Activated naive CD4-positive, alpha-beta T cell treated with anti-CD3 and anti-CD28 coated beads, Interleukin-2, amount 10 ng/mL, durations not matched to agents 7 days and 5 days (primary cell): ENCODE measurements around the gene LAMB3.

Experiments
- CTCF ChIA-PET: fragments of 350-600 bp; sonication (Branson Sonifier 250); formaldehyde crosslinking; loops from one replicate; lab custom pipeline; 2021; ENCODE audit warnings: antibody characterized with exemption; lab: Charles Lee
- DNase-seq: peaks from one replicate; pipeline ENCODE4 v3.0.0-alpha.2; 2020
- H3K27ac Mint-ChIP-seq: one replicate; pipeline ENCODE4 v1.8.0; 2021; ENCODE audit warnings: mild to moderate bottlenecking, moderate library complexity, mixed read lengths
- H3K27me3 Mint-ChIP-seq: one replicate; pipeline ENCODE4 v1.8.0; 2021; ENCODE audit warnings: mild to moderate bottlenecking, mixed read lengths
- H3K36me3 Mint-ChIP-seq: one replicate; pipeline ENCODE4 v1.8.0; 2021; ENCODE audit warnings: mixed read lengths
- H3K4me1 Mint-ChIP-seq: one replicate; pipeline ENCODE4 v1.8.0; 2021; ENCODE audit warnings: mixed read lengths
- H3K4me3 Mint-ChIP-seq: one replicate; pipeline ENCODE4 v1.8.0; 2021; ENCODE audit warnings: mild to moderate bottlenecking, moderate library complexity, mixed read lengths
- H3K9me3 Mint-ChIP-seq: one replicate; pipeline ENCODE4 v1.8.0; 2021; ENCODE audit warnings: mixed read lengths

Gene LAMB3

GRCh38 chr1:209585672-209586071 is 66.6 kb downstream of the LAMB3 start:
- CTCF ChIA-PET, result interaction anchor here (0.6 to 5.5 kb wide), 9 partner anchors 8 to 162 kb away, joined by 3 to 24 read pairs (median 5); no protein-coding TSS in a partner anchor
- peak; percentile 40 for DNase-seq
- peaks cover 2% of the 10 kb centered on the region for H3K4me1 Mint-ChIP-seq
- H3K9me3 Mint-ChIP-seq, result no peaks in the 10 kb centered on the region
- peaks cover 16% of the 10 kb centered on the region for H3K27me3 Mint-ChIP-seq
- H3K27ac Mint-ChIP-seq, result no peak overlapping the region
- H3K36me3 Mint-ChIP-seq, result no peaks in the 10 kb centered on the region
- no peak overlapping the region for H3K4me3 Mint-ChIP-seq

GRCh38 chr1:209585197-209585596 is 67.0 kb downstream of the LAMB3 start:
- no peak overlapping the region for H3K27ac Mint-ChIP-seq
- H3K27me3 Mint-ChIP-seq, result peaks cover 11% of the 10 kb centered on the region
- H3K4me1 Mint-ChIP-seq, result peaks cover 2% of the 10 kb centered on the region
- no peaks in the 10 kb centered on the region for H3K36me3 Mint-ChIP-seq
- CTCF ChIA-PET, result interaction anchor here (1.1 to 5.5 kb wide), 6 partner anchors 8 to 163 kb away, joined by 3 to 24 read pairs (median 7); no protein-coding TSS in a partner anchor
- no peaks in the 10 kb centered on the region for H3K9me3 Mint-ChIP-seq
- H3K4me3 Mint-ChIP-seq, result no peak overlapping the region
- no peak for DNase-seq

GRCh38 chr1:209584231-209584672 is 68.0 kb downstream of the LAMB3 start:
- Mint-ChIP-seq H3K9me3 (no peaks in the 10 kb centered on the region), H3K27me3 (peaks cover 3% of the 10 kb centered on the region), H3K27ac (no peak overlapping the region), H3K4me1 (peaks cover 2% of the 10 kb centered on the region), H3K4me3 (no peak overlapping the region), H3K36me3 (no peaks in the 10 kb centered on the region)
- DNase-seq, result no peak
- CTCF ChIA-PET, result interaction anchor here (1.0 to 5.5 kb wide), 9 partner anchors 9 to 164 kb away, joined by 3 to 24 read pairs (median 5); no protein-coding TSS in a partner anchor

- H3K4me1 Mint-ChIP-seq, result peaks cover 2% of the 10 kb centered on the region
- H3K27ac Mint-ChIP-seq, result no peak within 1 kb of the TSS
- H3K4me3 Mint-ChIP-seq, result no peak within 1 kb of the TSS
- no peak for DNase-seq
- no peaks in the 10 kb centered on the region for H3K36me3 Mint-ChIP-seq
- no peaks in the 10 kb centered on the region for H3K9me3 Mint-ChIP-seq
- H3K27me3 Mint-ChIP-seq, result no peaks in the 10 kb centered on the region
- CTCF ChIA-PET, result interaction anchor here (0.5 to 5.5 kb wide), 9 partner anchors 9 to 318 kb away, joined by 3 to 24 read pairs (median 4); no protein-coding TSS in a partner anchor
These were observed 68.8 kb downstream of the LAMB3 start, which contains the start of gene CAMK1G for GRCh38 chr1:209583408-209583807. Gene CAMK1G (plus strand): TSS chr1:209583714. CDS start chr1:209594984, 11,270 bp downstream.

GRCh38 chr1:209580577-209580976 is 71.6 kb downstream of the LAMB3 start:
- H3K9me3 Mint-ChIP-seq, result no peaks in the 10 kb centered on the region
- no peak overlapping the region for H3K27ac Mint-ChIP-seq
- H3K4me3 Mint-ChIP-seq, result no peak overlapping the region
- CTCF ChIA-PET, result interaction anchor here (1.1 kb wide), 1 partner anchor 11 kb away, joined by 3 read pairs; no protein-coding TSS in a partner anchor
- H3K27me3 Mint-ChIP-seq, result peaks cover 15% of the 10 kb centered on the region
- no peaks in the 10 kb centered on the region for H3K4me1 Mint-ChIP-seq
- no peaks in the 10 kb centered on the region for H3K36me3 Mint-ChIP-seq
- no peak for DNase-seq

- DNase-seq, result no peak
- Mint-ChIP-seq H3K9me3 (no peaks in the 10 kb centered on the region), H3K4me1 (no peaks in the 10 kb centered on the region), H3K27ac (no peak overlapping the region), H3K27me3 (peaks cover 35% of the 10 kb centered on the region), H3K4me3 (no peak overlapping the region), H3K36me3 (no peaks in the 10 kb centered on the region)
- CTCF ChIA-PET, result interaction anchor here (0.9 to 4.9 kb wide), 14 partner anchors 8 to 191 kb away, joined by 3 to 40 read pairs (median 6); no protein-coding TSS in a partner anchor
These were observed 74.9 kb downstream of the LAMB3 start for GRCh38 chr1:209577346-209577745.

GRCh38 chr1:209576392-209577197 is 75.6 kb downstream of the LAMB3 start:
- H3K36me3 Mint-ChIP-seq, result no peaks in the 10 kb centered on the region
- no peaks in the 10 kb centered on the region for H3K4me1 Mint-ChIP-seq
- H3K27ac Mint-ChIP-seq, result no peak overlapping the region
- H3K9me3 Mint-ChIP-seq, result no peaks in the 10 kb centered on the region
- CTCF ChIA-PET, result interaction anchor here (0.9 to 4.9 kb wide), 19 partner anchors 9 to 246 kb away, joined by 3 to 40 read pairs (median 5); no protein-coding TSS in a partner anchor
- H3K27me3 Mint-ChIP-seq, result peaks cover 41% of the 10 kb centered on the region
- H3K4me3 Mint-ChIP-seq, result no peak overlapping the region
- peak; percentile 80 for DNase-seq

GRCh38 chr1:209570743-209571142 is 81.5 kb downstream of the LAMB3 start:
- no peak overlapping the region for H3K4me3 Mint-ChIP-seq
- H3K27ac Mint-ChIP-seq, result no peak overlapping the region
- H3K27me3 Mint-ChIP-seq, result peaks cover 65% of the 10 kb centered on the region
- H3K9me3 Mint-ChIP-seq, result no peaks in the 10 kb centered on the region
- CTCF ChIA-PET, result interaction anchor here (1.4 to 6.5 kb wide), 7 partner anchors 9 to 179 kb away, joined by 3 to 52 read pairs (median 6); no protein-coding TSS in a partner anchor
- peaks cover 10% of the 10 kb centered on the region for H3K4me1 Mint-ChIP-seq
- DNase-seq, result no peak
- H3K36me3 Mint-ChIP-seq, result no peaks in the 10 kb centered on the region

- peak; percentile 85 for DNase-seq
- Mint-ChIP-seq H3K27ac (no peak overlapping the region), H3K4me3 (peak overlapping the region; percentile 1), H3K36me3 (no peaks in the 10 kb centered on the region), H3K27me3 (peaks cover 64% of the 10 kb centered on the region), H3K4me1 (peaks cover 10% of the 10 kb centered on the region), H3K9me3 (no peaks in the 10 kb centered on the region)
- CTCF ChIA-PET, result interaction anchor here (0.7 to 6.5 kb wide), 24 partner anchors 8 to 284 kb away, joined by 3 to 52 read pairs (median 4); partner anchors contain the start of gene CAMK1G
These were observed 82.6 kb downstream of the LAMB3 start for GRCh38 chr1:209569455-209570207.

GRCh38 chr1:209567698-209568175 is 84.5 kb downstream of the LAMB3 start:
- H3K27me3 Mint-ChIP-seq, result peaks cover 67% of the 10 kb centered on the region
- H3K4me1 Mint-ChIP-seq, result peaks cover 10% of the 10 kb centered on the region
- no peaks in the 10 kb centered on the region for H3K9me3 Mint-ChIP-seq
- no peak for DNase-seq
- CTCF ChIA-PET, result interaction anchor here (0.7 to 6.5 kb wide), 22 partner anchors 10 to 915 kb away, joined by 3 to 52 read pairs (median 5); partner anchors contain the start of genes CAMK1G and G0S2
- no peak overlapping the region for H3K27ac Mint-ChIP-seq
- H3K4me3 Mint-ChIP-seq, result no peak overlapping the region
- H3K36me3 Mint-ChIP-seq, result no peaks in the 10 kb centered on the region

- DNase-seq, result peak; percentile 86
- Mint-ChIP-seq H3K27me3 (peaks cover 64% of the 10 kb centered on the region), H3K4me1 (peaks cover 10% of the 10 kb centered on the region), H3K9me3 (no peaks in the 10 kb centered on the region), H3K27ac (peak overlapping the region; percentile 16), H3K4me3 (no peak overlapping the region), H3K36me3 (no peaks in the 10 kb centered on the region)
- CTCF ChIA-PET, result interaction anchor here (0.6 to 6.5 kb wide), 43 partner anchors 9 to 914 kb away, joined by 3 to 52 read pairs (median 5); partner anchors contain the start of genes CAMK1G and HSD11B1
These were observed 86.2 kb downstream of the LAMB3 start for GRCh38 chr1:209565759-209566678.
